Astrocyte (in vitro differentiated cells and primary cell): ENCODE results near the gene RUNDC1. TPM values are rescaled to one million over a fixed set of nuclear protein-coding genes. Genes with fewer than 3 reads are reported as not detected.

ENCODE experiments used
- DNase-seq: peaks from one replicate; pipeline ENCODE4 v3.0.0-alpha.2; 2010; ENCODE audit warnings: low read depth
- FAIRE-seq: peaks from 2 replicates; lab custom pipeline; 2011; peaks lifted over from hg19 to GRCh38; lab: Jason Lieb, UNC
- H2AFZ ChIP-seq: 2 replicates; pipeline ENCODE4 v1.6.0; 2012; ENCODE audit warnings: low read depth, low read length, inconsistent platforms
- H3K27ac ChIP-seq: 2 replicates; pipeline ENCODE4 v1.5.1; 2011; ENCODE audit warnings: low read depth, low read length, inconsistent platforms
- H3K27me3 ChIP-seq: 2 replicates; pipeline ENCODE4 v1.6.0; 2011; ENCODE audit warnings: low read length, inconsistent platforms; ENCODE audit not compliant: insufficient read depth
- H3K36me3 ChIP-seq: 2 replicates; pipeline ENCODE4 v1.5.1; 2011; ENCODE audit warnings: low read length, inconsistent platforms; ENCODE audit not compliant: insufficient read depth
- H3K4me1 ChIP-seq: 2 replicates; pipeline ENCODE4 v1.5.1; 2011; ENCODE audit warnings: low read length, inconsistent platforms; ENCODE audit not compliant: insufficient read depth
- H3K4me2 ChIP-seq: 2 replicates; pipeline ENCODE4 v1.6.0; 2012; ENCODE audit warnings: low read length, inconsistent platforms
- H3K4me3 ChIP-seq: 2 replicates; pipeline ENCODE4 v1.5.1; 2011; ENCODE audit warnings: low read depth, mild to moderate bottlenecking, low read length, inconsistent platforms; ENCODE audit not compliant: insufficient read depth
- H3K79me2 ChIP-seq: 2 replicates; pipeline ENCODE4 v1.6.0; 2012; ENCODE audit warnings: mild to moderate bottlenecking, low read length, inconsistent platforms; ENCODE audit not compliant: insufficient read depth
- H3K9ac ChIP-seq: 2 replicates; pipeline ENCODE4 v1.6.0; 2012; ENCODE audit warnings: mild to moderate bottlenecking, low read length, inconsistent platforms
- H3K9me3 ChIP-seq: 2 replicates; pipeline ENCODE4 v1.5.1; 2012; ENCODE audit warnings: low read depth, mild to moderate bottlenecking, low read length, inconsistent platforms; ENCODE audit not compliant: insufficient read depth
- H4K20me1 ChIP-seq: 2 replicates; pipeline ENCODE4 v1.6.0; 2012; ENCODE audit warnings: low read length, inconsistent platforms; ENCODE audit not compliant: insufficient read depth
- H3K27ac Mint-ChIP-seq: one replicate; pipeline ENCODE4 v1.8.0; 2021; ENCODE audit warnings: mild to moderate bottlenecking, mixed read lengths; ENCODE audit not compliant: unreplicated experiment
- H3K27me3 Mint-ChIP-seq: one replicate; pipeline ENCODE4 v1.8.0; 2021; ENCODE audit warnings: low read depth, mixed read lengths; ENCODE audit not compliant: unreplicated experiment
- H3K36me3 Mint-ChIP-seq: one replicate; pipeline ENCODE4 v1.8.0; 2021; ENCODE audit warnings: low read depth, mixed read lengths; ENCODE audit not compliant: unreplicated experiment
- H3K4me1 Mint-ChIP-seq: one replicate; pipeline ENCODE4 v1.8.0; 2021; ENCODE audit warnings: low read depth, mixed read lengths; ENCODE audit not compliant: unreplicated experiment
- H3K4me3 Mint-ChIP-seq: one replicate; pipeline ENCODE4 v1.8.0; 2021; ENCODE audit warnings: mild to moderate bottlenecking, moderate library complexity, mixed read lengths; ENCODE audit not compliant: unreplicated experiment
- H3K9me3 Mint-ChIP-seq: one replicate; pipeline ENCODE4 v1.8.0; 2021; ENCODE audit warnings: mild to moderate bottlenecking, mixed read lengths; ENCODE audit not compliant: unreplicated experiment
- EZH2 ChIP-seq: IDR thresholded peaks from 2 replicates; pipeline ENCODE4 v1.6.1; 2012; ENCODE audit warnings: mild to moderate bottlenecking, low read length, inconsistent platforms; ENCODE audit not compliant: insufficient read depth
- total RNA-seq: library from RNA; stranded (reverse); gene quantifications from 2 replicates; pipeline ENCODE4 v1.2.1, GENCODE V29; 2021
- TF ChIP-seq, protein P1 (sequence below): IDR thresholded peaks from 2 replicates; pipeline ENCODE4 v1.5.1; 2011; ENCODE audit warnings: low read depth, mild to moderate bottlenecking, inconsistent platforms, low read length, moderate library complexity; ENCODE audit not compliant: insufficient read depth

Gene RUNDC1
- total RNA-seq, 1 donor from 2014 or later: 13.8 TPM

DNA sequence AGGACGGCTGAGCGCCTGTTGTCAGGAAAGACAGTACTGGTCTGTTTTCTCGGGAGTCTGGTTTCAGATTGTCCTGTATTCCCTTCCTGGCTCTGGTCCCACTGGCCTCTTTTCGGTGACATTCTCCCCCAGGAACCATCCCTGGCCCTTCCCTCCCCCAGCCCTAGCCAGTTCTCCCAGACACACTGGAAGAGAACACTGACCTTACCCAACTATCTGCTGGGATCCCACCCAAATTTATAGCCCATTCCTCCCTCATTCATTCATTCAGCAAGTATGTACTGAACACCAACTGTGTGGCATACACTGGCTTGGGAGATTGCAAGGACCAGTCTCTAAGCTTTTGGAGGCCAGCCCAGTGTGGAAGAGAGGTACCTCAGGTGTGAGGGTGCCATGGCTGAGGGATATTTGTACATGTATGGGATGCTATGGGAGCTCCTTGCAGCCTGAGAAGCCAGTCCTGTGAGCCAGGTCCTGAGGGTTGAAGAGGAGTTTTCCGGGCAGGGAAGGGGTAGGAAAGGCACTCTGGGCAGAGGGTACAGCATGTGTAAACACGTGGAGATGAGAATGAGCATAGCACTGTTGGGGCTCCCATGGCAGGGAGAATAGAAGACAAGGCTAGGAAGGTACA is 49.9 kb downstream of the RUNDC1 start:
- no peaks in the 10 kb centered on the region for H3K79me2 ChIP-seq
- Mint-ChIP-seq H3K4me3 (no peak overlapping the region), H3K36me3 (no peaks in the 10 kb centered on the region), H3K4me1 (peaks cover 14% of the 10 kb centered on the region), H3K9me3 (no peaks in the 10 kb centered on the region), H3K27me3 (peaks cover 6% of the 10 kb centered on the region), H3K27ac (no peak overlapping the region)
- H3K27me3 ChIP-seq: no peaks in the 10 kb centered on the region
- FAIRE-seq: no peak
- no peaks in the 10 kb centered on the region for H4K20me1 ChIP-seq
- no peak overlapping the region for H3K4me2 ChIP-seq
- no peaks in the 10 kb centered on the region for H3K9me3 ChIP-seq
- peaks cover 3% of the 10 kb centered on the region for H3K4me1 ChIP-seq
- no peak overlapping the region for H3K4me3 ChIP-seq
- DNase-seq: no peak
- TF ChIP-seq, protein P1, sequence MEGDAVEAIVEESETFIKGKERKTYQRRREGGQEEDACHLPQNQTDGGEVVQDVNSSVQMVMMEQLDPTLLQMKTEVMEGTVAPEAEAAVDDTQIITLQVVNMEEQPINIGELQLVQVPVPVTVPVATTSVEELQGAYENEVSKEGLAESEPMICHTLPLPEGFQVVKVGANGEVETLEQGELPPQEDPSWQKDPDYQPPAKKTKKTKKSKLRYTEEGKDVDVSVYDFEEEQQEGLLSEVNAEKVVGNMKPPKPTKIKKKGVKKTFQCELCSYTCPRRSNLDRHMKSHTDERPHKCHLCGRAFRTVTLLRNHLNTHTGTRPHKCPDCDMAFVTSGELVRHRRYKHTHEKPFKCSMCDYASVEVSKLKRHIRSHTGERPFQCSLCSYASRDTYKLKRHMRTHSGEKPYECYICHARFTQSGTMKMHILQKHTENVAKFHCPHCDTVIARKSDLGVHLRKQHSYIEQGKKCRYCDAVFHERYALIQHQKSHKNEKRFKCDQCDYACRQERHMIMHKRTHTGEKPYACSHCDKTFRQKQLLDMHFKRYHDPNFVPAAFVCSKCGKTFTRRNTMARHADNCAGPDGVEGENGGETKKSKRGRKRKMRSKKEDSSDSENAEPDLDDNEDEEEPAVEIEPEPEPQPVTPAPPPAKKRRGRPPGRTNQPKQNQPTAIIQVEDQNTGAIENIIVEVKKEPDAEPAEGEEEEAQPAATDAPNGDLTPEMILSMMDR: no peak
- TF ChIP-seq EZH2: no peak
- H3K9ac ChIP-seq: no peak overlapping the region
- H3K27ac ChIP-seq: no peak overlapping the region
- no peak overlapping the region for H2AFZ ChIP-seq
- H3K36me3 ChIP-seq: no peaks in the 10 kb centered on the region

DNA sequence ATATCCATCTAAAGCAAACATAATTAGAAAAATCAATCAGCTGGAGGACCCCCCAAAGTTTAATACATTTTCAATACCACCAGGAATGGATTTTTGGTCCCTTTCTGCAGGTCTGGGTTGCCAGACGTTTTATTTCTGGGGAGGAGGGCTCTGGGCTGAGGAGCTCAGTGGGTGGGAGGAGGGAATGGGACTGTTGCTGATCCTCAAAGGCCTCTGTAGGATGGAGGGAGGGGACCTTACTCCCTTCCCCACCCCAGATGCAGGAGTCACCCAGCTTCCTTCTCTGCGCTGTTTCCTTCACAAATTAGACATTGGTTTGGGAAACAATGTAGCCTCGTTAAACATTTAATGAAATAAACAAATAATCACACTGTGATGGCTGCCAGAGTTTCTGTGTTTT is 51.3 kb downstream of the RUNDC1 start:
- Histone ChIP-seq H3K36me3 (no peaks in the 10 kb centered on the region), H4K20me1 (no peaks in the 10 kb centered on the region), H3K27ac (no peak overlapping the region), H3K4me3 (no peak overlapping the region), H3K9me3 (no peaks in the 10 kb centered on the region), H2AFZ (no peak overlapping the region), H3K4me1 (no peaks in the 10 kb centered on the region), H3K4me2 (no peak overlapping the region), H3K9ac (no peak overlapping the region), H3K79me2 (no peaks in the 10 kb centered on the region), H3K27me3 (no peaks in the 10 kb centered on the region)
- TF ChIP-seq, protein P1: no peak
- no peak for TF ChIP-seq EZH2
- DNase-seq: no peak
- no peaks in the 10 kb centered on the region for H3K9me3 Mint-ChIP-seq
- no peak for FAIRE-seq
- no peaks in the 10 kb centered on the region for H3K36me3 Mint-ChIP-seq
- no peak overlapping the region for H3K27ac Mint-ChIP-seq
- H3K4me1 Mint-ChIP-seq: peaks cover 18% of the 10 kb centered on the region
- H3K4me3 Mint-ChIP-seq: no peak overlapping the region
- H3K27me3 Mint-ChIP-seq: peaks cover 6% of the 10 kb centered on the region
